Measurements from ENCODE around the gene LNP1. TPM values are rescaled to one million over a fixed set of nuclear protein-coding genes. Genes with fewer than 3 reads are reported as not detected.
A peak's percentile ranks its signal among the peaks of the same experiment; 100 is the strongest.
"Not testable (repeated sequence)": the region's sequence is repeated elsewhere in the genome, so short reads cannot be mapped to it uniquely, and the experiment has no call there.

The LNP1 gene
- total RNA-seq, 1 donor from 2014 or later = 11.0 TPM

DNA sequence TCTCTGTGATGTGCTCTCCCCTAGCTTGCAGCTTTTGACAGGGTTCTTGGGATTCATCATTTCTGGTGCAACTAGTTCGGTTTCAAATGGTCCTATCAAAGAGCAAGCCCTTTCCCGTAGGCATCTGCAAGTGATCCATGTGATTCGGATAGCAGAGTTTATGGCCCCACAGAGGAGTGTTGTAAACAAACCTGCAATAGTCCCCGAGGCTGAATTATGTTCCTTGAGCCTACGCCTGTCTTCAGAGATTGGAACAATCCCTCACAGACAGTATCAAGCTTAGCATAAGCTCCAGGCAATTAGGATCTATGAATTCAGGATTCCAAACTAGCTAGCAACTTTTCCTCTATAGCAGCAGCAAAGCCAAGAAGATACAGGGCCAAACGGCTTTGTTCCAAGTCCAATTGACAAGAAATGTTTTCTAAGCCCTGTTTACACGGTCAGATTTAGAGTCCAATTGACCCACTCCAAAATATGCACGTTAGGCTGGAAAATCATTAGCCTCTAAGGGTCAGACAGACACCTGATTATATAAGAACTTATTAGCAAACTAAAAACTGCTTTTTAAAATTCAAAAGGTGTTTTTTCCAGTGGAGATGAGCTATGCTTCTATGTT, 24.8 kb downstream of the LNP1 start:
- FAIRE-seq = no peak
- no peak for DNase-seq (ENCODE audit: low spot score in 2 of 2)

DNA sequence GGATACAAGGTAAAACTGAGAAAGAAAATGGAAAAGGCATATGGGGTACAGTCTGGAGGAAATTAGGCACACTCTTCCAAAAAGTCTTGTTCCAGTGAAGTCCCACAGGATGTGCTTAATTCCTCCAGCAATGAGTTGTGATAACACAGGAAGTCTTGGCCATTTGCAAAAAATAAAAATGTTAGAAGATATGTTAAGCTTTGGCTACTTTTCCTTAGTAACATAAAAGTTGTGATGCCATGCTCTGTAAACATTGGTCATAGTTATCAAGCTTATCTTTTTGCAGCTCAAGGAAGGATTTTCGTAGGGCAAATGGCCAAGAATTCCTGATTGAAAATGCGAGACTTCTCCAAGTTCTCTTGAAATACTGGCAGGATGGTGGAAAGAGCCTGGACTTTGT, 26.4 kb downstream of the LNP1 start:
- FAIRE-seq (no peak), DNase-seq (ENCODE audit: low spot score in 2 of 2) (no peak)

DNA sequence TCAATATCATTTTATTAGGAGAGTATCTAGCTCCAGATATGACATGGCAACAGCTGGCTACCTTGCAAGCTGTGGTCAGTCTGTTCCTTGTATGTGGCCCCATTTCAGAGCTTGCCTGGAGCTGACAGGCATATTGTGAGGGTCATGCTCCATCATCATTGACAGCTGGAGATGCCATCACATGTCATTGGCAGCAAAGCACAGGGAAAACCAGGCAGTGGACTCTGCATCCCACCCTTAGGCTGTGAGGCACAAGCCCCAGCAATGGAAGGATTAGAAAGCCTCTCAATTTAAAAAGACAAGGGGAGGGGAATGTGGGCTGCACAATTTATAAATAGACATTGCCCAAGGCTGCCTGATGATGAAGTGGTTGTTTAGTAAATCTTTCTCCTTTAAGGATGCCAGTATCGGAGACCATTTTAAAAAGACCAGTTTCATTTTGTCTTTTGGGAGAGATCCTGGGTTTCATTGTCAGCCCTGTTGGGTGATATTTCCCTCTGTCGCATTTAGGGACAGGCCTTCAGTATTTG, 27.9 kb downstream of the LNP1 start:
- no peak for FAIRE-seq
- no peak for DNase-seq (ENCODE audit: low spot score in 2 of 2)

DNA sequence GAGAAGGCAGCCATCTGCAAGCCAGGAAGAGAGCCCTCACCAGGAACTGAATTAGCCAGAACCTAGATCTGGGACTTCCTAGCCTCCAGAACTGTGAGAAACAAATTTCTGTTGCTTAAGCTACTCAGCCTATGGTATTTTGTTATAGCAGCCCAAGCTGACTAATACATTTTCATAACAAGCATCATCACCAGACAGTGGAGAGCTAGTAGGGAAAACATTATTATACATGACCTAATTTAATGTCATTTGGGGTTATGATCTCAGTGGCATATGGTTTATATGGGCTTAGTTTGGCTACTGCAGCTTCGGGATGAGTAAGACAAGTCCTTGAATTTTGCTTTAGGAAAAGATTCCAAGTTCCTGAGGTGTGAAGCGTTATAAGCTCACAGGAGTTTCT, 35.6 kb downstream of the LNP1 start:
- FAIRE-seq (no peak), DNase-seq (ENCODE audit: low spot score in 2 of 2) (no peak)

DNA sequence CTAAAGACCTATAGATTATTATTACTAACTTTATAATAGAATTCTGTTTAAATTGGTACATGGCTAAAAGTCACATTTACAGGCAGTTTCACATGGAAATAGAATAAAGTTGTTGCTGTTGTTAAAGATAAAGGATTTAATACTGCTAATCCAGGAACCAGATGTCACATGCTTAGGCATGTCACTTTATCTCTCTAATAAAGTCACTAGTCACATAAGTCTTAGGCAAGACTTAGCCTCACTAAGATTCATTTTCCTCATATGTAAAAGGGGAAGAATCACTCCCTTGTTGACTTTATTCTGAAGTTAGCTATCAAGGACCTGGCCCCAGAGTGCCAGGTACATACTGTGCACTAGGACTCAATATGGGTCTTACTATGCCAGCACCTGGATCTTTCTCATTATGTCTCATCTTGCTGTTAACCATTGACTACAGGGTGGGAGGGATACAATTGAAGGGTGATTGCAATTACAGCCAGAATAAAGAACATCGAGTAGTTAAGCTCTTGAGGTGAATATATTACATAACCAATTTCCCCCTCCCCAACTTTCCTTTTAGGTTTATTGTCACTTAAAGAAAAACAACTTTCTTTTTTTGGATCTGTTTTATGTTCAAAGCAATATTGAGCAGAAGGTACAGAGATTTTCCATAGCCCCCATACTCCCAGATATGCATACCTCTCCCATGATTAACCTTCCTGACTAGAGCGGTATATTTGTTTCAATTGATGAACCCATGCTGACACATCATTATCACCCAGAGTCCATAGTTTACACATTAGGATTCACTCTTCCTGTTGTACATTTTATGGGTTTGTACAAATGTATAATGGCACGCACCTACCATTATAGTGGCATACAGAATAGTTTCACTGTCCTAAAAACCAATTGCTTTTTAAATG, 36.6 kb downstream of the LNP1 start:
- FAIRE-seq = no peak
- no peak for DNase-seq (ENCODE audit: low spot score in 2 of 2)

DNA sequence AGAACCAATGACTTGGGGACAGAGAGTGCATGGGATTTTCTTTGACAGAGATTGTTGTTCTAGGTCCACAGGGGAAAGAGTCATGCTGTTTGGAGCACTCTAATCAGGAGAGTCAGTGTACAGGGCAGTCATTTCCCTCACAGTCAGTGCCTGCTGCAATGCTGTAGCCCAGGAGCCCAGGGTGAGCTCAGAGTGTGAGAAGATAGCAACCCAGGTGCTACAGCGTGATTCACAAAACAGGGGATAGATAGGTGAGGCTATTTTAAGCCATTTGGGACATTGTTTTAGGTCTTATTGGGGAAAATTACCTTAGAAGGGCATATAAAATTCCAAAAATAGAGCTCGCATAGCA, 37.3 kb downstream of the LNP1 start:
- no peak for FAIRE-seq
- no peak for DNase-seq (ENCODE audit: low spot score in 2 of 2)

DNA sequence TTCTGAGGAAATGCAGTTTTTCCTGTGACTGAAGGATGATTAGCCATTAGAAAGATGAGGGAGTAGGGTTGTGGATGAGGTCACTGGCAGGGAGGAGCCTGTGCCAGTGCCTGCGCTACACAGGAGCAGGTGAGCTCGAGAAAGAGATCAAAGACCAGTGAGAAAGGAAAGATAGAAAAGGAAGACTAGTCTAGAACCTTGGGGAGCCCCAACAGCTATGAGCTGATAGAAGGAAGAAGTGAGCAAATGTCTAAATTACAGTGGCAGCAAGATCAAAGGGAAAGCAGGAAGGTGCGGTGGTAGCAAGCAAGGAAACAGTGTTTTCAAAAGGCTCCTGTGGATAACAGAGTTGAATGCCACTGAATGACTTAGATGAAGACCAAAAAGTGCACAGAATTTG, 39.6 kb downstream of the LNP1 start:
- FAIRE-seq (no peak), DNase-seq (ENCODE audit: low spot score in 2 of 2) (no peak)

DNA sequence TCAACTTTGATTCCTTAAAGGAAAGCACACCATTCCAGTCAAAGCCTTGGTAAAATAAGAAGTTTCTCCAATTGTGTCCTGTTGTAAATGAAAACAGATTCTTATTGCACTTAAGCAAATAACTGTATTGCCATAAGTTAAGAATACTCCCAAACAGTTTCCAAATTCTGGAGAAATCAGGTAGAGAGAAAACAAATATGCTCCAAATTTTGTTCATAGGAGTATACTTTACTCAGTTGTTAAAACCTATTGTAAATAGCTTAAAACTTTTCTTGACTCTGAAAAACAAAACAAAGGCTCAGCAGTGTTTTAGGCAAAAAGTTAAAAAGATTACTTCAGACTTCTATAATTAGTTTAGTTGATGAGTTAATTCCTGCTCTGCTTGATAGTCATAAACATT, 42.4 kb downstream of the LNP1 start:
- no peak for DNase-seq (ENCODE audit: low spot score in 2 of 2)
- no peak for FAIRE-seq

DNA sequence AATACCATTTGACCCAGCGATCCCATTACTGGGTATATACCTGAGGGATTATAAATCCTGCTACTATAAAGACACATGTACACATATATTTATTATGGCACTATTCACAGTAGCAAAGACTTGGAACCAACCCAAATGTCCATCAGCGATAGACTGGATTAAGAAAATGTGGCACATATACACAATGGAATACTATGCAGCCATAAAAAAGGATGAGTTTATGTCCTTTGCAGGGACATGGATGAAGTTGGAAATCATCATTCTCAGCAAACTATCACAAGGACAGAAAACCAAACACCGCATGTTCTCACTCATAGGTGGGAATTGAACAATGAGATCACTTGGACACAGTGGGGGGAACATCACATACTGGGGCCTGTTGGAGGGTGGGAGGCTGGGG, 45.7 kb downstream of the LNP1 start:
- not testable (repeated sequence) for DNase-seq (ENCODE audit: low spot score in 2 of 2); FAIRE-seq

DNA sequence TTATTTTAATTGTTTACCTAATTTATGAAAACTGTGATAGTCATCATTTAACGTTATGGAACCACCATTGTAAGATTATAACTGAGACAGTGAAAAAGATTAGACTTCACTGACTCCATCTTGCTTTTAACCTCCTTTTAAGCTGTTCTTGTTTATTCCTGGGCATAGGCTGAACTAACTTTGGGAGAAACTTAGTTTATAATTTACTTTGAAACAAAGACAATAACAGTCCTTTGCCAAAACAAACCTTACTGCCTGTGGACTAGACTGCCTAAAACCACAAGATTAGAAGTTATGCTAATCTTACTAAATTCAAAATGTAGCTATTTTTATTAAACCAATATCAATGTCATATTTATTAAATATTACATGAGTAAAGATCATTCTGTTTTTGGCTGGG, 46.7 kb downstream of the LNP1 start:
- FAIRE-seq (no peak), DNase-seq (ENCODE audit: low spot score in 2 of 2) (no peak)

DNA sequence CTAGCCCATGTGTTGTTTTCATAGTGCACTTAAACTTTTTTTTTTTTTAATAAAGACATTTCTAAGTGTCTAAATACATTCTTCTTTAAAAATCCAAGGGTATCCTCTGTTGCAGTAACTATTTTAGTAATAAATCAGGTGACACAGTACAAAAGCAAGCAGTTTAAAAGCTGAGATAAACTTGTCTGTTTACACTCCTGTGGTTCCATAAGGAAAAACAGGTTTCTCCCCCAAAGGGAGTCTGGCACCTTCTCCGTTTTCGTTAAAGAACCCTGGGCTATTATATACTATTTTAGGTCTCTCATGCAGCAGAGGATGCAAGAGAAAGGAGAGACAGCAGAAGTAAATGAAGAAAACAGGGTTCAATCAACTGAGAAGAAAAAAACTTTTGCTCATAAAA, 47.9 kb downstream of the LNP1 start:
- FAIRE-seq (no peak), DNase-seq (ENCODE audit: low spot score in 2 of 2) (no peak)

DNA sequence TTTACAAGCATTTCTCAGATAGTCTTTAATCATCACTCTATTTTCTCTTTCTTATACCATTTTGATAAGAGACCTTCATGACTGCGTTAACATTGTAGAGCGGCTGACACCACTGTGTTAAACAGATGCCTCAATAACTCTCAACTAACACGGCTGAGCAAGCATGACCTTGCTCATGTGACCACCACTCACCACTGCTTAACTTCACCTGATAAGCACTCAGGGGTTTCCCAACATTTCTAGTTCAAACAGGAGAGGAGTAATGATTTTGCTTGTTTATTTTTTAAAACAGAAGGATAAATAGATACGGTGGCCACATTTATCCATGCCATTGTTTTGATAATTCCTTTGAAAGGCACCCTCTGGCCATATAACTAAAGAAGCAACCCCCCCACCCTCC, 53.3 kb downstream of the LNP1 start:
- FAIRE-seq (no peak), DNase-seq (ENCODE audit: low spot score in 2 of 2) (no peak)

DNA sequence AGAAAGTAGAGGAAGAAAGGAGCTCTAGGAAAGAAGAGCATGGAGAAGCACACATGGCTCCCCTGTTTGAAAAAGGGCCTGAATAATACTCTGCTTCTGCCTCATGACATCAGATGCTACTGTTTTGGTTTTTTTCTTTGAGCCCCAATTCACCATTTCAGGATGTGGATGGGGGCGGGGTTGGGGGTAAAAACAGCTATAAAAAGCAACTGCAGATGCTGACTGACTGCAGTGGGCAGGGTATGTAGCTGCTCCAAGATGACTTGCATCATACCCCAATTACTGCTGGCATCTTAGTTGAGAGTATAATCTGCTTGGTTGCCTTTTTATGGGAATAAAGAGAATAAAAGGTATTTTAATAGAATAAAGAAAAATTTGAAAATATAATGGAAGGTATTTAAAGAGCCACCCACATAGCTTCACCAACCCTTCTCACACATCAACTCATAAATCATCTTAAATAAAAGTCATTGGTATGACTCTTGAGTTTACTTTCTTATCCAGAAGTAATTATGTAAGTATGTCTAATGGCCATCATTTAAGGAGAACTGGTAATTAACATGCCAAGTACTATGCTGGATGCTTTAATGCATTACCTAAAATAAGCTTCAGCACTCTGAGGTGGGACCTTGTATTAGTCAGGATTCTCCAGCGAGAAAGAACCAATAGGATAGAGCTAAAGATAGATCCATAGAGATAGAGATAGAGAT, 54.7 kb downstream of the LNP1 start:
- FAIRE-seq (no peak), DNase-seq (ENCODE audit: low spot score in 2 of 2) (no peak)

DNA sequence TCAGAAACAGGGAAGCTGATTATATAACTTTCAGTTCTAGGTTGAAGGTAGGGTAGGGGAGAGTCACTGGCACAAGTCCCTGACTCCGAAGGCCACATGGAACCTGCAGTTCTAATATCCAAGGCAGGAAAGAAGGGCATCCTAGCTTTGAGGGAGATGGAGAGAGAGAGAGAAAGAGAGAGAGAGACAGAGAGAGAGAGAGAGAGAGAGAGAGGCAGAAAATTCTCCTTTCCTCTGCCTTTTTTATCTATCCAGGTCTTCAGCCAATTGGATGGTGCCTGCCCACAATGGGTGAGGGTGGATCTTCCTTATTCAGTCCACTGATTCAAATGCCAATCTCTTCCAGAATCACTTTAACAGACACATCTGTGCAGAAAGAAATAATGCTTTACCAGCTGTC, 55.4 kb downstream of the LNP1 start:
- FAIRE-seq = no peak
- no peak for DNase-seq (ENCODE audit: low spot score in 2 of 2)

DNA sequence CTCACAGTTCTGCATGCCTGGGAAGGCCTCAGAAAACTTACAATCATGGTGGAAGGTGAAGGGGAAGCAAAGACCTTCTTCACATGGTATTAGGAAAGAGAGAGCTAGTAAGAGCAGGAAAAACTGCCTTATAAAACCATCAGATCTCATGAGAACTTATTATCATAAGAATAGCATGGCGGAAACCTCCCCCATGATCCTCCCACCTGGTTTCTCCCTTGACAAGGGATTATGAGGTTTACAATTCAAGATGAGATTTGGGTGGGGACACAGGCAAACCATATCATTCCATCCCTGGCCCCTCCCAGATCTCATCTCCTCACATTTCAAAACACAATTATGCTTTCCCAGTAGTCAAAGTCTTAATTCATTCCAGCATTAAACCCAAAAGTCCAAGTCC, 56.5 kb downstream of the LNP1 start:
- FAIRE-seq (no peak), DNase-seq (ENCODE audit: low spot score in 2 of 2) (no peak)

DNA sequence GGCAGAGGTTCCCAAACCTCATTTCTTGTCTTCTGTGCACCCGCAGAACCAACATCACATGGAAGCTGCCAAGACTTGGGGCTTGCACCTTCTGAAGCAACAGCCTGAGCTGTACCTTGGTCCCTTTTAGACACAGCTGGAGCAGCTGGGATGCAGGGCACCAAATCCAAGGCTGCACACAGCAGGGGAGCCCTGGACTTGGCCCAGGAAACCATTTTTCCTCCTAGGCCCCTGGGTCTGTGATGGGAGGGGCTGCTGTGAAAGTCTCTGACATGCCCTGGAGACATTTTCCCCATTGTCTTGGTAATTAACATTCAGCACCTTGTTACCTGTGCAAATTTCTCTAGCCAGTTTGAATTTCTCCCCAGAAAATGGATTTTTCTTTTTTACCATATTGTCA, 57.5 kb downstream of the LNP1 start:
- no peak for FAIRE-seq
- DNase-seq (ENCODE audit: low spot score in 2 of 2) = no peak

DNA sequence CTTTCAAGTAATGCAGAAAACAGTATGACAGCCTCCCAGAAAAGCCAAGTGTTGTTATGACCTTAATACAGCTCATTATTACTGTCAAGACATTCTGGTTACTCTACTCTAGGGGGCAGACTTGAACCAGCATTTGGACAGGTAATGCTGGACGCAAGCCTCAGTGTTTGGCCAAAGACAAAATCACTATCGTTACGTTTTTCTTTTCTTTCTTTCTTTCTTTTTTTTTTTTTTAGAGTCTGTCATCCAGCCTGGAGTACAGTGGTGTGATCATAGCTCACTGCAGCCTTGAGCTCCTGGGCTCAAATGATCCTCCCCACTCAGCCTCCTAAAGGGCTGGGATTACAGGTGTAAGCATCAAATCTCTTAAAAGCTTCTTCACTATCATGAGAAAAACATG, 61.7 kb downstream of the LNP1 start:
- DNase-seq (ENCODE audit: low spot score in 2 of 2) (peak; percentile 27 to 42), FAIRE-seq (no peak)

DNA sequence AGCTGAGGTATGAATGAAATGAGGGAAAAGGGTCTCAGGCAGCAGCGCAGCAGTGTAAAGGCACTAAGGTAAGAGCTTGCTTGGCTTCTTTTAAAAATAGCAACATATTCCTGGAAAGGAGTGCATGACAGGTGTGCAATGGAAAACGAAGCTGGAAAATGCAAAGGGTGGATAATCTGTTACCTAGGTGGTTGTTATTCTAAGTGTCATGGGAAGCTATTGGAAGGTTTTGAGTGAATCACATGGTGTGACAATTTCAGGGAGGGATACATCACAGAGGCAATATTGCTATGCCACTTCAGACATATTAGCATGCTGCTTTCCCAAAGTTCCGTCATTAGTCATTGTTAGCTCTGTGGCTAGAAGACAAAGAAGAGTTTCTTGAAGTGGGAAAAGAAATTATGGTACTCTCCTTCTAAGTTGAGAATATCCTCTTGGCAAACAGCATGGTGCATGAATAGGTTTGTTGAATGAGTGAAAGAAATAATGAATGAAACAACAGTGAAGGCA, 62.4 kb downstream of the LNP1 start:
- no peak for FAIRE-seq
- DNase-seq (ENCODE audit: low spot score in 2 of 2) = no peak

DNA sequence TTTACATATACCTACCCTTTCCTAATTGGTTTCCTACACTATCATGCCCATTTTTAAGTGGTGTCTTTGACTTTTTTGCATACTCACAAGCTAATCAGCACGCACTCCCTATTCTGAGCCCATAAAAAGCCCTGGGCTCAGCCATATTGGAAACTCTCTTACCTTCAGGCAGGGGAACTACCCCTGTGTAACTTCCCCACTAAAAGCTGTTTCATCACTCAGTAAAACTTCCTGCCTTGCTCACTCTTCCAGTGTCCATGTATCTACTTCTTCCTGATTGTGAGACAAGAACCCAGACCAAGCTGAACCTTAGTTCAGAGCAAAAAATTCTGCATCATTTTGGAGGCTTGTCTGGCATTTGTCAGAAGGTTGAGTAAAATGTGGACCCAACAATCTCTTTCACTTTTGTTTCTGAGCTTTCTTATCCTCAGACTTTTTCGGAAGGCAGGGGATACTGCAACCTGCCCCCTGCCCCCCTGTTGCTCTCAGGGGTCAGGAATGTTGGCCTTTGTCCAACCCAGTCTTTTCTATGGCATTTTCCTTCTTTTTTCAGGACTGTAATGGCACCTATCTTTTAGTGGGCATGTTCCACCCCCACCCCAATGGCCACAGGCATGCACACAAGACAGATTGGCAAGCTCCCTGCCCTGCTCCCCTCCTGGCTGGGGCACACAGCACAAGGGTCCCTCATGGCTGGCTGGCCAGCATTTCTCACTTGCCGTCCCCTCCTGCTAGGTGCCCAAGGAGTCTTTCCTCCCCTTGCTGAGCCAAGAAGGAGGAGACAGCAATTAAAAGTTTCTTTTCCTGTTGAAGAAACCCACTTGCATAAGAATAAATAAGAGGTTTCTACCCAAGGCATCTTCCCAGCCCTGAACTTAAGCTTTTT, 64.8 kb downstream of the LNP1 start:
- FAIRE-seq = no peak
- no peak for DNase-seq (ENCODE audit: low spot score in 2 of 2)

DNA sequence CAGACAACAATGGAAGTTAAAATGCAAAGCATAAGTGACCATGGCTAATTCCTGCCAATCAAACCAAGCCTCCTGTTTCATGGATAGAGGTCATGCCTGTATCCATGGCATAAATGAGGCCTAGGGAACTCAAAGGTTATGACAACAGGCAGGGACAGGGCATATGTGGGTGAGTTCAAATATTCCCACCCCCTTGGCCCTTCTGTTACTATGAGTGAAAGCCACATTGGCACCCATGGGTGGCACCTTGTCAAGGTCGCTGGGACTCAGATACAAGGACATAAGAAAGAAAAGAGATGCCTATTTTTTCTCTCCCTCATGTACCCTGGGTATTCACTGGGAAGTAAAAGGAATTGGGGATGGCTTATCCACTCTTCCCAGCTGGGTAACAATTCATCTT, 65.8 kb downstream of the LNP1 start:
- FAIRE-seq (no peak), DNase-seq (ENCODE audit: low spot score in 2 of 2) (no peak)
